ENCODE data around the gene FZD1. TPM values are rescaled to one million over a fixed set of nuclear protein-coding genes. Genes with fewer than 3 reads are reported as not detected.

The FZD1 gene
- polyA plus RNA-seq, 1 donor from 2014 or later, result 2.9 TPM

DNA sequence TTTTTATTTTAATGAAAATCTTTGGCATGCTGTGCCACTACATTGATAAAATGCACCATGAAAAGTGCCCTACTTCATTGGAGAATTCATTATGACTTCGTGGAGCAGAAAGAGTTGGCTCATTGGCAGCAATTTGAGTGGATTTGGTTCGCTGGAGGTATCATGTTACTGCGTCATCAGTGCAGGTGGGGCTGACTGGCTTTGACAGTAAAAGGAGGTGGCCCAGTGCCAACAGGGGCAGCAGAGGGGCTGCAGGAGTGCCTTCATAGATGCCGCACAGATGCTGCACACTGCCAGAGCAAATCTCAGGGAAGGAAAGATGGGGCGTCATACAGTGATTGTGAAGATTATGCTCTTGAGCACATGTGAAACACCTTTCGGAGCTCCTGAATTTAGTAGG lies 22.2 kb downstream of the FZD1 start (continued):
- TF ChIP-seq, protein P1, sequence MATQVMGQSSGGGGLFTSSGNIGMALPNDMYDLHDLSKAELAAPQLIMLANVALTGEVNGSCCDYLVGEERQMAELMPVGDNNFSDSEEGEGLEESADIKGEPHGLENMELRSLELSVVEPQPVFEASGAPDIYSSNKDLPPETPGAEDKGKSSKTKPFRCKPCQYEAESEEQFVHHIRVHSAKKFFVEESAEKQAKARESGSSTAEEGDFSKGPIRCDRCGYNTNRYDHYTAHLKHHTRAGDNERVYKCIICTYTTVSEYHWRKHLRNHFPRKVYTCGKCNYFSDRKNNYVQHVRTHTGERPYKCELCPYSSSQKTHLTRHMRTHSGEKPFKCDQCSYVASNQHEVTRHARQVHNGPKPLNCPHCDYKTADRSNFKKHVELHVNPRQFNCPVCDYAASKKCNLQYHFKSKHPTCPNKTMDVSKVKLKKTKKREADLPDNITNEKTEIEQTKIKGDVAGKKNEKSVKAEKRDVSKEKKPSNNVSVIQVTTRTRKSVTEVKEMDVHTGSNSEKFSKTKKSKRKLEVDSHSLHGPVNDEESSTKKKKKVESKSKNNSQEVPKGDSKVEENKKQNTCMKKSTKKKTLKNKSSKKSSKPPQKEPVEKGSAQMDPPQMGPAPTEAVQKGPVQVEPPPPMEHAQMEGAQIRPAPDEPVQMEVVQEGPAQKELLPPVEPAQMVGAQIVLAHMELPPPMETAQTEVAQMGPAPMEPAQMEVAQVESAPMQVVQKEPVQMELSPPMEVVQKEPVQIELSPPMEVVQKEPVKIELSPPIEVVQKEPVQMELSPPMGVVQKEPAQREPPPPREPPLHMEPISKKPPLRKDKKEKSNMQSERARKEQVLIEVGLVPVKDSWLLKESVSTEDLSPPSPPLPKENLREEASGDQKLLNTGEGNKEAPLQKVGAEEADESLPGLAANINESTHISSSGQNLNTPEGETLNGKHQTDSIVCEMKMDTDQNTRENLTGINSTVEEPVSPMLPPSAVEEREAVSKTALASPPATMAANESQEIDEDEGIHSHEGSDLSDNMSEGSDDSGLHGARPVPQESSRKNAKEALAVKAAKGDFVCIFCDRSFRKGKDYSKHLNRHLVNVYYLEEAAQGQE (IDR thresholded peaks at IDR 0.05; ENCODE audit: borderline replicate concordance), result no peak
- TF ChIP-seq EZH2 (IDR thresholded peaks at IDR 0.05; ENCODE audit: borderline replicate concordance, insufficient read depth, low read length, poor library complexity, severe bottlenecking) (no peak), SMC3 (conservative IDR thresholded peaks at IDR 0.05; ENCODE audit: poor library complexity) (no peak)

DNA sequence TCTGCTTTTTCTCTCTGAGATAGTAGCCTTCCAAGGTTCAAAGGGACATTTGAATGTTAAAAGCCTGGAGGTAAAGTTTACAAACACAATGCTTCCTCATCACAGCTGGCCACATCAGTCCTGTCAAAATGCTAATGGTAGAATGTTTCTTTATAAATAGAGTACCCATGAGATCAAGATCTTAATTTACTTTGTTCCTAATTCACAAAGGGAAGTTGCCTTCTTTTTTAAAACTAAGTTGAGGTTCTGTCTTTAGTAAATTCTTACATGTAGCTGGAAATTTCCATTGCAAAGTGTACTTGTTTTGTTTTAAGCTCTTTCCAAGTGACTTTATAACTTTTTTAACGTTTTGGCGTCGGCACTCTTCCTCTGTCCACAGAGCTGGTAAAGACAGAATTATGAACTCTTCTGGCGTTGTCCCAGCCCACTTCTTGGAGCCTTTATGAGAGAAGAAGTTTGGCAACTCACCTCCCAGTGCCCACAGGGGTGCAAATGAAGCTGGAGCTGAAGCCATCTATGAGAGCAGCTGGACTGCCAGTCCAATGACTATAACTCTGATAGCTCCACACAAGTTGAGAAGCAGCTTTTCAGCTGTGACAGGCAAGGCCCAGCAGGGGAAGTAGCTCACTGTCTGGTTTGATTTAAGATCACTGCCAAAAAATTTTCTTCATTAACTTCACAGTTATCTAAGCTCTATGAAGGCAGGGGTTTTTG lies 23.3 kb downstream of the FZD1 start:
- no peaks in the 10 kb centered on the region for H3K9me3 ChIP-seq (ENCODE audit: low read length)
- no peaks in the 10 kb centered on the region for H4K20me1 ChIP-seq (ENCODE audit: insufficient read depth)
- H3K9ac ChIP-seq (ENCODE audit: low read length), result no peak overlapping the region
- TF ChIP-seq SMC3 (conservative IDR thresholded peaks at IDR 0.05; ENCODE audit: poor library complexity) (no peak), POLR2AphosphoS5 (IDR thresholded peaks at IDR 0.05) (no peak), TAF1 (IDR thresholded peaks at IDR 0.05; ENCODE audit: low read depth) (no peak), MXI1 (conservative IDR thresholded peaks at IDR 0.05; ENCODE audit: poor library complexity, severe bottlenecking) (no peak), EP300 (conservative IDR thresholded peaks at IDR 0.05; ENCODE audit: poor library complexity, severe bottlenecking) (no peak), CTCF (IDR thresholded peaks at IDR 0.05; ENCODE audit: poor library complexity, severe bottlenecking) (no peak), RAD21 (conservative IDR thresholded peaks at IDR 0.05) (no peak), EZH2 (IDR thresholded peaks at IDR 0.05; ENCODE audit: borderline replicate concordance, insufficient read depth, low read length, poor library complexity, severe bottlenecking) (no peak)
- TF ChIP-seq, protein P1 (IDR thresholded peaks at IDR 0.05; ENCODE audit: borderline replicate concordance), result no peak
- H3K36me3 ChIP-seq (ENCODE audit: insufficient read depth, low read length), result no peaks in the 10 kb centered on the region
- H3K27ac ChIP-seq (ENCODE audit: low read length), result no peak overlapping the region
- H3F3A ChIP-seq (ENCODE audit: insufficient read depth, low read length, poor library complexity, severe bottlenecking), result no peaks in the 10 kb centered on the region
- H3K79me2 ChIP-seq (replicated peaks; ENCODE audit: insufficient read depth, low read length), result no peaks in the 10 kb centered on the region
- no peaks in the 10 kb centered on the region for H3K9me2 ChIP-seq (ENCODE audit: insufficient read depth, low read length)
- no peaks in the 10 kb centered on the region for H3K27me3 ChIP-seq (ENCODE audit: insufficient read depth, low read depth, low read length)
- H3K4me2 ChIP-seq (ENCODE audit: low read length), result no peak overlapping the region
- no peak overlapping the region for H3K4me3 ChIP-seq (ENCODE audit: low read length)
- no peak overlapping the region for H2AFZ ChIP-seq (ENCODE audit: low read depth, low read length)

Data from neural cell (in vitro differentiated cells).